ENCODE measurements around the gene AKAIN1. TPM values are rescaled to one million over a fixed set of nuclear protein-coding genes. Genes with fewer than 3 reads are reported as not detected.

AKAIN1 gene
- total and polyA plus RNA-seq, 7 donors = 0.34 TPM; not detected in 6

GRCh38 chr18:5166606-5167280 lies 30.3 kb downstream of the AKAIN1 start:
- H3K9me3 ChIP-seq = no peaks in the 10 kb centered on the region
- H3K4me1 ChIP-seq = peaks cover 3% of the 10 kb centered on the region
- 44 to 52% (median 47%) methylated on average over 2 of the region's 2 CpGs for WGBS, 3 donors
- DNase-seq (no peak), ATAC-seq (no peak)
- no peaks in the 10 kb centered on the region for H3K36me3 ChIP-seq (ENCODE audit: insufficient read depth in 1 of 2, low read depth in 1 of 2)
- intact Hi-C loops (cut with DNase I) = no loop called here
- no peak overlapping the region for H3K4me3 ChIP-seq
- H3K27ac ChIP-seq = no peak overlapping the region
- TF ChIP-seq, protein P1, sequence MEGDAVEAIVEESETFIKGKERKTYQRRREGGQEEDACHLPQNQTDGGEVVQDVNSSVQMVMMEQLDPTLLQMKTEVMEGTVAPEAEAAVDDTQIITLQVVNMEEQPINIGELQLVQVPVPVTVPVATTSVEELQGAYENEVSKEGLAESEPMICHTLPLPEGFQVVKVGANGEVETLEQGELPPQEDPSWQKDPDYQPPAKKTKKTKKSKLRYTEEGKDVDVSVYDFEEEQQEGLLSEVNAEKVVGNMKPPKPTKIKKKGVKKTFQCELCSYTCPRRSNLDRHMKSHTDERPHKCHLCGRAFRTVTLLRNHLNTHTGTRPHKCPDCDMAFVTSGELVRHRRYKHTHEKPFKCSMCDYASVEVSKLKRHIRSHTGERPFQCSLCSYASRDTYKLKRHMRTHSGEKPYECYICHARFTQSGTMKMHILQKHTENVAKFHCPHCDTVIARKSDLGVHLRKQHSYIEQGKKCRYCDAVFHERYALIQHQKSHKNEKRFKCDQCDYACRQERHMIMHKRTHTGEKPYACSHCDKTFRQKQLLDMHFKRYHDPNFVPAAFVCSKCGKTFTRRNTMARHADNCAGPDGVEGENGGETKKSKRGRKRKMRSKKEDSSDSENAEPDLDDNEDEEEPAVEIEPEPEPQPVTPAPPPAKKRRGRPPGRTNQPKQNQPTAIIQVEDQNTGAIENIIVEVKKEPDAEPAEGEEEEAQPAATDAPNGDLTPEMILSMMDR (IDR thresholded peaks at IDR 0.05) = no peak
- H3K27me3 ChIP-seq (ENCODE audit: insufficient read depth in 3 of 3, low read length in 2 of 3) = no peaks in the 10 kb centered on the region

- TF ChIP-seq, protein P1 (IDR thresholded peaks at IDR 0.05) = no peak
- intact Hi-C loops (cut with DNase I) = no loop called here
- H3K36me3 ChIP-seq (ENCODE audit: insufficient read depth in 1 of 2, low read depth in 1 of 2) = no peaks in the 10 kb centered on the region
- no peak for ATAC-seq
- H3K27ac ChIP-seq = no peak overlapping the region
- H3K4me1 ChIP-seq = peaks cover 3% of the 10 kb centered on the region
- H3K27me3 ChIP-seq (ENCODE audit: insufficient read depth in 3 of 3, low read length in 2 of 3) = no peaks in the 10 kb centered on the region
- H3K4me3 ChIP-seq = no peak overlapping the region
- DNase-seq = no peak
- 49 to 67% (median 66%) methylated on average over 2 of the region's 2 CpGs for WGBS, 3 donors
- H3K9me3 ChIP-seq = no peaks in the 10 kb centered on the region
Measured at GRCh38 chr18:5164903-5165302, 32.2 kb downstream of the AKAIN1 start.

DNA sequence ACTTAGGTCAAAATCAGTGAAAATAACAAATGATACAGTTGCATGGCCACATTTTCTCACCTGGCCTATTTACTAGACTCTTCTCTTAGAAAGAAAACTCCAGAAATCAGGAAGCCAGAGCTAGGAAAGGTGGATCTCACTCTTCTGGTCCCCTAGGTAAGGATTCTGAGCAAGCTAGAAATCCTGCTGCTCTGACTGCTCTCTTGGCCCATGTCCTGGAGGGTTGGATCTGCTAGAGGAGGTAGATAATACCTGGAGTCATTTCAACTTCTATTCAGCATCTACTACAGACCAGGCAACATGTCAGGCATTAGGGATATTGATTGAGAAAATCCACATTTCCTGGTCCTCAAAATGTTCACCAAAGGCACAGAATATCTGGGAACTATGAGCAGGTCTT lies 34.9 kb downstream of the AKAIN1 start:
- TF ChIP-seq, protein P1 (IDR thresholded peaks at IDR 0.05) = no peak
- intact Hi-C loops (cut with DNase I) = no loop called here
- Histone ChIP-seq H3K9me3 (no peaks in the 10 kb centered on the region), H3K36me3 (ENCODE audit: insufficient read depth in 1 of 2, low read depth in 1 of 2) (no peaks in the 10 kb centered on the region), H3K27me3 (ENCODE audit: insufficient read depth in 3 of 3, low read length in 2 of 3) (no peaks in the 10 kb centered on the region), H3K27ac (no peak overlapping the region), H3K4me3 (no peak overlapping the region), H3K4me1 (peaks cover 3% of the 10 kb centered on the region)
- DNase-seq = no peak
- no peak for ATAC-seq

GRCh38 chr18:5159080-5159479 lies 38.0 kb downstream of the AKAIN1 start:
- ATAC-seq (no peak), DNase-seq (no peak)
- intact Hi-C loops (cut with DNase I) = no loop called here
- 10 to 18% (median 17%) methylated on average over 3 of the region's 3 CpGs for WGBS, 3 donors
- Histone ChIP-seq H3K4me3 (no peak overlapping the region), H3K4me1 (no peaks in the 10 kb centered on the region), H3K27me3 (ENCODE audit: insufficient read depth in 3 of 3, low read length in 2 of 3) (peaks cover 0 to 2% (median 0%) of the 10 kb centered on the region in 3 donors), H3K9me3 (no peaks in the 10 kb centered on the region), H3K36me3 (ENCODE audit: insufficient read depth in 1 of 2, low read depth in 1 of 2) (no peaks in the 10 kb centered on the region), H3K27ac (no peak overlapping the region)
- TF ChIP-seq, protein P1 (IDR thresholded peaks at IDR 0.05) = no peak

DNA sequence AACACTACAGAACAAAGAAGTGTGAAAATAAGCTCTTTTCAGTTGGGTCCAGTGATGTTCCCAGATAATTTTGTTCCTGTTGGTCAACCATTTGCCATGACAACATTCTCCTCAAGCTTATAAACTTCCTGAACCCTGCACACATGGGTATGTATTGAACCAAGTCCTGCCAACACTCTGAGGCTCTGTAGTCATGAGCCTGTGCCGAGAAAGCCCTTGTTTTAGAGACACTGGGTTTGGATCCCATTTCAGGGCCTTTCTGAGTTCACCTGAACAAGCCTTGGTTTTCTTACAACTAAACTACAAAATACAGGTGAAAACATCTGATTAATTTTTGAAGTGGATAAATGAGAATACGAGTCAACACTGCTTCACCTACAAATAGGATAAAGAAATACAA lies 38.5 kb downstream of the AKAIN1 start:
- no peaks in the 10 kb centered on the region for H3K36me3 ChIP-seq (ENCODE audit: insufficient read depth in 1 of 2, low read depth in 1 of 2)
- H3K27ac ChIP-seq = no peak overlapping the region
- H3K4me3 ChIP-seq = no peak overlapping the region
- TF ChIP-seq, protein P1 (IDR thresholded peaks at IDR 0.05) = no peak
- intact Hi-C loops (cut with DNase I) = no loop called here
- no peaks in the 10 kb centered on the region for H3K9me3 ChIP-seq
- WGBS, 3 donors = 63 to 67% (median 65%) methylated on average over 2 of the region's 2 CpGs
- no peaks in the 10 kb centered on the region for H3K4me1 ChIP-seq
- H3K27me3 ChIP-seq (ENCODE audit: insufficient read depth in 3 of 3, low read length in 2 of 3) = peaks cover 0 to 2% (median 0%) of the 10 kb centered on the region in 3 donors
- ATAC-seq = no peak
- no peak for DNase-seq

Measured in psoas muscle (tissue), 8 donors.